22Rv1 (cell line): Measurements from ENCODE around the gene SHQ1.

Experiments used
- ZFX ChIP-seq: fragments of 450-650 bp; IDR thresholded peaks from 2 replicates; pipeline ENCODE4 v1.6.1; 2017; ENCODE audit warnings: antibody characterized with exemption, borderline replicate concordance
- TF ChIP-seq, protein P1 (sequence below): fragments of 450-650 bp; IDR thresholded peaks from 2 replicates; pipeline ENCODE4 v1.5.1; 2017; ENCODE audit warnings: mild to moderate bottlenecking

DNA sequence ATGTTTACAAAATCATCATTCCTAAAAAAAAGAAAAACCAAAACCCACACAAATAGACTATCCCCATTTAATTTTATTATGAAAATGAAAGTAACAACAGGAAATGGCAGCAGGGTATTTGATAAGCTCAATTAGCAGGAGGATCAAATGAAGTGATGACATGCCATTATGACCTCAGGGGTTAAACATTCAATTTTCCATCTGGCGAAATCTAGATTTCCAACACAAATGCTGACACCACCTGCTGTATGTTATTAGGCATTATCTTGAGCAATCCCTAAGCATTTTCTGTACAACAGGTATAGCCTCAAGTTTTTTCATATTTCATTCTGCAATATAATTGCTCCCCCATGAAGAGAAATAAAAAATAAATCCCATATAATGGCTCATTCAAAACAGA lies 57.1 kb downstream of the SHQ1 start:
- TF ChIP-seq, protein P1, sequence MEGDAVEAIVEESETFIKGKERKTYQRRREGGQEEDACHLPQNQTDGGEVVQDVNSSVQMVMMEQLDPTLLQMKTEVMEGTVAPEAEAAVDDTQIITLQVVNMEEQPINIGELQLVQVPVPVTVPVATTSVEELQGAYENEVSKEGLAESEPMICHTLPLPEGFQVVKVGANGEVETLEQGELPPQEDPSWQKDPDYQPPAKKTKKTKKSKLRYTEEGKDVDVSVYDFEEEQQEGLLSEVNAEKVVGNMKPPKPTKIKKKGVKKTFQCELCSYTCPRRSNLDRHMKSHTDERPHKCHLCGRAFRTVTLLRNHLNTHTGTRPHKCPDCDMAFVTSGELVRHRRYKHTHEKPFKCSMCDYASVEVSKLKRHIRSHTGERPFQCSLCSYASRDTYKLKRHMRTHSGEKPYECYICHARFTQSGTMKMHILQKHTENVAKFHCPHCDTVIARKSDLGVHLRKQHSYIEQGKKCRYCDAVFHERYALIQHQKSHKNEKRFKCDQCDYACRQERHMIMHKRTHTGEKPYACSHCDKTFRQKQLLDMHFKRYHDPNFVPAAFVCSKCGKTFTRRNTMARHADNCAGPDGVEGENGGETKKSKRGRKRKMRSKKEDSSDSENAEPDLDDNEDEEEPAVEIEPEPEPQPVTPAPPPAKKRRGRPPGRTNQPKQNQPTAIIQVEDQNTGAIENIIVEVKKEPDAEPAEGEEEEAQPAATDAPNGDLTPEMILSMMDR, result no peak
- no peak for TF ChIP-seq ZFX
